B cell (primary cell): Measurements from ENCODE around the gene BIRC7.

Experiments
- EZH2 ChIP-seq: IDR thresholded peaks from 2 replicates; pipeline ENCODE4 v1.6.1; 2012; ENCODE audit warnings: borderline replicate concordance, low read depth, mild to moderate bottlenecking, moderate library complexity, low read length; ENCODE audit not compliant: insufficient read depth, poor library complexity, severe bottlenecking
- TF ChIP-seq, protein P1 (sequence below): fragments of 200-600 bp; IDR thresholded peaks from one replicate; pipeline ENCODE4 v1.8.0; 2022; ENCODE audit warnings: antibody characterized with exemption, mild to moderate bottlenecking

- TF ChIP-seq EZH2 = no peak
- TF ChIP-seq, protein P1, sequence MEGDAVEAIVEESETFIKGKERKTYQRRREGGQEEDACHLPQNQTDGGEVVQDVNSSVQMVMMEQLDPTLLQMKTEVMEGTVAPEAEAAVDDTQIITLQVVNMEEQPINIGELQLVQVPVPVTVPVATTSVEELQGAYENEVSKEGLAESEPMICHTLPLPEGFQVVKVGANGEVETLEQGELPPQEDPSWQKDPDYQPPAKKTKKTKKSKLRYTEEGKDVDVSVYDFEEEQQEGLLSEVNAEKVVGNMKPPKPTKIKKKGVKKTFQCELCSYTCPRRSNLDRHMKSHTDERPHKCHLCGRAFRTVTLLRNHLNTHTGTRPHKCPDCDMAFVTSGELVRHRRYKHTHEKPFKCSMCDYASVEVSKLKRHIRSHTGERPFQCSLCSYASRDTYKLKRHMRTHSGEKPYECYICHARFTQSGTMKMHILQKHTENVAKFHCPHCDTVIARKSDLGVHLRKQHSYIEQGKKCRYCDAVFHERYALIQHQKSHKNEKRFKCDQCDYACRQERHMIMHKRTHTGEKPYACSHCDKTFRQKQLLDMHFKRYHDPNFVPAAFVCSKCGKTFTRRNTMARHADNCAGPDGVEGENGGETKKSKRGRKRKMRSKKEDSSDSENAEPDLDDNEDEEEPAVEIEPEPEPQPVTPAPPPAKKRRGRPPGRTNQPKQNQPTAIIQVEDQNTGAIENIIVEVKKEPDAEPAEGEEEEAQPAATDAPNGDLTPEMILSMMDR = no peak
These were observed 2.9 kb downstream of the BIRC7 start for GRCh38 chr20:63238514-63239125.
